Measurements from ENCODE around the gene FAM3B. TPM values are rescaled to one million over a fixed set of nuclear protein-coding genes. Genes with fewer than 3 reads are reported as not detected.

Gene FAM3B
- total RNA-seq, 2 donors from 2014 or later = 2.1 to 3.1 TPM

GRCh38 chr21:41326414-41327080, 9.9 kb downstream of the FAM3B start:
- WGBS, 2 experiments (ENCODE audit: insufficient coverage in 1 of 2, insufficient read length in 1 of 2) = 92 to 100% methylated on average over 3 to 13 of the region's 13 CpGs
- H3K4me3 ChIP-seq (ENCODE audit: low read length) = no peak overlapping the region
- H3K36me3 ChIP-seq (ENCODE audit: control insufficient read depth, insufficient read depth, low read length) = no peaks in the 10 kb centered on the region
- Mint-ChIP-seq H3K4me1 (peaks cover 16% of the 10 kb centered on the region), H3K27ac (no peak overlapping the region), H3K36me3 (ENCODE audit: low read depth) (no peaks in the 10 kb centered on the region), H3K27me3 (ENCODE audit: insufficient read depth) (no peaks in the 10 kb centered on the region), H3K4me3 (no peak overlapping the region), H3K9me3 (no peaks in the 10 kb centered on the region)
- no peaks in the 10 kb centered on the region for H3K27me3 ChIP-seq (ENCODE audit: control insufficient read depth, insufficient read depth, low read length, poor library complexity, severe bottlenecking)
- no peak overlapping the region for H3K27ac ChIP-seq (ENCODE audit: low read depth, low read length)
- no peak overlapping the region for H3K9ac ChIP-seq (ENCODE audit: extremely low read depth, low read length, poor library complexity, severe bottlenecking)
- no peak for TF ChIP-seq CTCF (conservative IDR thresholded peaks at IDR 0.05)
- H3K4me1 ChIP-seq (ENCODE audit: control insufficient read depth, insufficient read depth, low read length) = peaks cover 5% of the 10 kb centered on the region
- DNase-seq = no peak
- H3K9me3 ChIP-seq (ENCODE audit: control insufficient read depth, low read length) = no peaks in the 10 kb centered on the region

GRCh38 chr21:41327753-41328152, 11.2 kb downstream of the FAM3B start:
- Histone ChIP-seq H3K27ac (ENCODE audit: low read depth, low read length) (no peak overlapping the region), H3K9me3 (ENCODE audit: control insufficient read depth, low read length) (no peaks in the 10 kb centered on the region), H3K9ac (ENCODE audit: extremely low read depth, low read length, poor library complexity, severe bottlenecking) (no peak overlapping the region), H3K4me1 (ENCODE audit: control insufficient read depth, insufficient read depth, low read length) (no peaks in the 10 kb centered on the region), H3K4me3 (ENCODE audit: low read length) (no peak overlapping the region), H3K27me3 (ENCODE audit: control insufficient read depth, insufficient read depth, low read length, poor library complexity, severe bottlenecking) (no peaks in the 10 kb centered on the region), H3K36me3 (ENCODE audit: control insufficient read depth, insufficient read depth, low read length) (no peaks in the 10 kb centered on the region)
- WGBS, 2 experiments (ENCODE audit: insufficient coverage in 1 of 2, insufficient read length in 1 of 2) = 91 to 94% methylated on average over 5 to 8 of the region's 8 CpGs
- Mint-ChIP-seq H3K4me3 (no peak overlapping the region), H3K9me3 (peaks cover 6% of the 10 kb centered on the region), H3K4me1 (peaks cover 9% of the 10 kb centered on the region), H3K27me3 (ENCODE audit: insufficient read depth) (no peaks in the 10 kb centered on the region), H3K36me3 (ENCODE audit: low read depth) (no peaks in the 10 kb centered on the region), H3K27ac (no peak overlapping the region)
- no peak for DNase-seq
- TF ChIP-seq CTCF (conservative IDR thresholded peaks at IDR 0.05) = no peak

- Histone ChIP-seq H3K4me1 (ENCODE audit: control insufficient read depth, insufficient read depth, low read length) (no peaks in the 10 kb centered on the region), H3K9me3 (ENCODE audit: control insufficient read depth, low read length) (peaks cover 5% of the 10 kb centered on the region), H3K36me3 (ENCODE audit: control insufficient read depth, insufficient read depth, low read length) (no peaks in the 10 kb centered on the region), H3K27ac (ENCODE audit: low read depth, low read length) (no peak overlapping the region), H3K27me3 (ENCODE audit: control insufficient read depth, insufficient read depth, low read length, poor library complexity, severe bottlenecking) (no peaks in the 10 kb centered on the region), H3K4me3 (ENCODE audit: low read length) (no peak overlapping the region), H3K9ac (ENCODE audit: extremely low read depth, low read length, poor library complexity, severe bottlenecking) (no peak overlapping the region)
- H3K27ac Mint-ChIP-seq = no peak overlapping the region
- TF ChIP-seq CTCF (conservative IDR thresholded peaks at IDR 0.05) = no peak
- WGBS, 2 experiments (ENCODE audit: insufficient coverage in 1 of 2, insufficient read length in 1 of 2) = 92 to 96% methylated on average over 13 to 16 of the region's 16 CpGs
- H3K27me3 Mint-ChIP-seq (ENCODE audit: insufficient read depth) = no peaks in the 10 kb centered on the region
- no peak for DNase-seq
- no peak overlapping the region for H3K4me3 Mint-ChIP-seq
- no peaks in the 10 kb centered on the region for H3K4me1 Mint-ChIP-seq
- H3K36me3 Mint-ChIP-seq (ENCODE audit: low read depth) = no peaks in the 10 kb centered on the region
- peaks cover 17% of the 10 kb centered on the region for H3K9me3 Mint-ChIP-seq
Observed at GRCh38 chr21:41328660-41329607, 12.3 kb downstream of the FAM3B start.
